GM12891 (cell line): ENCODE measurements around the gene C1GALT1.
"Not testable (repeated sequence)": the region's sequence is repeated elsewhere in the genome, so short reads cannot be mapped to it uniquely, and the experiment has no call there.

Experiments used
- DNase-seq: peaks from one replicate; pipeline ENCODE4 v3.0.0; 2011; ENCODE audit warnings: low spot score; ENCODE audit not compliant: insufficient read length
- FAIRE-seq: peaks from 2 replicates; lab custom pipeline; 2011; peaks lifted over from hg19 to GRCh38; lab: Jason Lieb, UNC
- PAX5 ChIP-seq: IDR thresholded peaks from 2 replicates; pipeline ENCODE4 v1.6.1; 2011; ENCODE audit warnings: low read length, moderate library complexity, mild to moderate bottlenecking; ENCODE audit not compliant: insufficient read depth, severe bottlenecking
- POLR2A ChIP-seq: IDR thresholded peaks from 2 replicates; pipeline ENCODE4 v1.6.1; 2011; ENCODE audit warnings: low read depth, low read length, control low read depth
- POLR2AphosphoS5 ChIP-seq: IDR thresholded peaks from 2 replicates; pipeline ENCODE4 v1.6.1; 2011; ENCODE audit warnings: low read depth, low read length, control low read depth
- POU2F2 ChIP-seq: IDR thresholded peaks from 2 replicates; pipeline ENCODE4 v1.6.1; 2011; ENCODE audit warnings: low read depth, mild to moderate bottlenecking, control low read depth, low read length, moderate library complexity
- SPI1 ChIP-seq: IDR thresholded peaks from 2 replicates; pipeline ENCODE4 v1.6.1; 2011; ENCODE audit warnings: low read depth, low read length, control low read depth
- TAF1 ChIP-seq: IDR thresholded peaks from 2 replicates; pipeline ENCODE4 v1.6.1; 2011; ENCODE audit warnings: low read depth, low read length, control low read depth

Gene C1GALT1

GRCh38 chr7:7151285-7151684 lies 31.1 kb upstream of the C1GALT1 start:
- no peak for DNase-seq
- FAIRE-seq, result no peak
- TF ChIP-seq TAF1, result no peak
- no peak for TF ChIP-seq PAX5
- no peak for TF ChIP-seq POLR2A
- no peak for TF ChIP-seq POU2F2
- no peak for TF ChIP-seq SPI1
- no peak for TF ChIP-seq POLR2AphosphoS5

DNA sequence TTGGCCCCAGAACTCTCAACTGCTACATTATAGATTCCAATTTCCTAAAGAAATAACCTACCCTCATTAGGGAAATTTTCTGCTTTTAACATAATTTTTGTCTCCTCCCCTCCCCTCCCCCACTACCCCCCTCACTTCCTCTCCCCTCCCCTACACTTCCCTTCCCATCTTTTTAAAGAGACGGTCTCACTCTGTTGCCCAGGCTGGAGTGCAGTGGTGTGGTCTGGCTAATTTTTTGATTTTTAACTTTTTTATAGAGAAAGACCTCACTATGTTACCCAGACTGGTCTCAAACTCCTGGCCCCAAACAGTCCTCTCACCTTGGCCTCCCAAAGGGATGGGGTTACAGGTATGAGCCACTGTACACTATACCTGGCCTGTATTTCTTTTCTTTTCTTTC lies 30.5 kb upstream of the C1GALT1 start:
- FAIRE-seq (no peak), DNase-seq (no peak)
- no peak for TF ChIP-seq POU2F2
- TF ChIP-seq POLR2AphosphoS5, result no peak
- TF ChIP-seq POLR2A, result no peak
- TF ChIP-seq SPI1, result no peak
- no peak for TF ChIP-seq TAF1
- no peak for TF ChIP-seq PAX5

DNA sequence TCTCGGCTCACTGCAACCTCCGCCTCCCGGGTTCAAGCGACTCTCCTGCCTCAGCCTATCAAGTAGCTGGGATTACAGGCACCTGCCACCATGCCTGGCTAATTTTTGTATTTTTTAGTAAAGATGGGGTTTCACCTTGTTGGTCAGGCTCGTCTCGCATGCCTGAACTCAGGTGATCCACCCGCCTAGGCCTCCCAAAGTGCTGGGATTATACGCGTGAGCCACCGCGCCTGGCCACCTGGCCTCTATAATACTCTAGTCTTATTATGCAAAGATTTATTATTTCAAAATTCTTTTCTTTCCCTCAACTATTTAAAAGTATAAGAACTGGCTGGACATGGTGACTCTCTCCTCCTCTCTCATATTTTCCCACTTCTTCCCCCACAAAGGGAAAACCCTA lies 30.0 kb upstream of the C1GALT1 start:
- FAIRE-seq (no peak), DNase-seq (no peak)

GRCh38 chr7:7154355-7154754 lies 28.0 kb upstream of the C1GALT1 start:
- FAIRE-seq, DNase-seq: not testable (repeated sequence)

More for the DNA sequence above, 30.0 kb upstream of the C1GALT1 start:
- TF ChIP-seq POU2F2, result no peak
- TF ChIP-seq PAX5, result no peak
- TF ChIP-seq POLR2A, result no peak
- no peak for TF ChIP-seq SPI1
- TF ChIP-seq POLR2AphosphoS5, result no peak
- TF ChIP-seq TAF1, result no peak

GRCh38 chr7:7156663-7157062 lies 25.7 kb upstream of the C1GALT1 start:
- DNase-seq (no peak), FAIRE-seq (no peak)
- TF ChIP-seq PAX5 (no peak), SPI1 (no peak), TAF1 (no peak), POLR2AphosphoS5 (no peak)

- no peak for DNase-seq
- TF ChIP-seq POU2F2 (no peak), PAX5 (no peak), SPI1 (no peak)
- peak; percentile 13 for FAIRE-seq
Observed at GRCh38 chr7:7157177-7157886, 25.0 kb upstream of the C1GALT1 start.

DNA sequence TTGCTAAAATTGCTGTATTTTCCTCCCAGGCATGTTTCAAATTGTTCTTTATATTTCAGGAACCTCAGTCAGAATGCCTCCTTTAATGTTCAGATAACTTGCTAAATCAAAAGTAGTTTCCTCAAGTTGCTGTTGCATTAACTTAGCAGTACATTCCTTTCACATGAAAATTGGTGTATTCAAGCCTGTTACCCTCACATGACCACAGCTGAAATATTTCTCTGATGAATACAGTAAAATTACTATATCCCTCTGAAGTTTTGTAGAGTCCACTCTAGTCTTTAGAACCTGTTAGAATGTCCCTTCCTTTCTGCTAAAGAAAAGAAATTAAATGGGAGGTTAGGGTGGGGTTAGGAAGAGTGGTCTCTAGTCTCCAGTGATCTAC lies 24.5 kb upstream of the C1GALT1 start:
- TF ChIP-seq PAX5 (no peak), SPI1 (no peak), TAF1 (no peak), POU2F2 (no peak), POLR2AphosphoS5 (no peak), POLR2A (no peak)
- DNase-seq (no peak), FAIRE-seq (no peak)

DNA sequence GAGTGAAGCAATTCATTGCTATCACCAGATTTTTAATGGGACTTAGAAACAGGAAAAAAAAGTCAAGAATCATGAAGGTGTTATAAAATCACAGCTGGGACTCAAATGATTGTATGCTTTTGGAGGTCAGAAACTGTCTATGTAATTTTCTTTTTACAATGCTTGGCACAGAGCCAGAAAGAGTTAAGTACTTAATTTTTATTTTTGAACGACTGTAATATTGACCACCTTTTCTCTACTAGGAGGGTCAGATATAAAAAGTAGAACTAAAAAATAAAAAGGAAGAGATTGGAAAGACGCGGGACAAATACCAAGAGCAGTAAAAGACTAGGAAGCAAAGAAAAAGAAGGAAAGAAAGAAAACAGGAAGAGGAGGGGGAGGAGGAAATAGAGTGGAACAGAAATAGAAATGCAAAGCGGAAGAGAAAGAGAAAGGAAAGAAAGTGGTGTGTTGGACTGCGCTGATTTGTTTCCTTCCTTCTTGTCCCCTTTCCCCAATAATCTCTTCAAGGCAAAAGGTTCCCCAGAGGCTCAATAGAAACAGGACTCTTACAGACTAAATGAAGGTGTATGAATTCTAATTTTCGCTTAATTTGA lies 23.2 kb upstream of the C1GALT1 start:
- DNase-seq (no peak), FAIRE-seq (no peak)
- TF ChIP-seq POLR2A, result no peak
- TF ChIP-seq TAF1, result no peak
- no peak for TF ChIP-seq POLR2AphosphoS5
- TF ChIP-seq SPI1, result no peak
- TF ChIP-seq PAX5, result no peak
- TF ChIP-seq POU2F2, result no peak

- FAIRE-seq (no peak), DNase-seq (no peak)
- TF ChIP-seq PAX5, result no peak
- TF ChIP-seq POU2F2, result no peak
- no peak for TF ChIP-seq TAF1
- no peak for TF ChIP-seq POLR2AphosphoS5
- TF ChIP-seq SPI1, result no peak
- TF ChIP-seq POLR2A, result no peak
Observed at GRCh38 chr7:7164591-7164990, 17.8 kb upstream of the C1GALT1 start.

DNA sequence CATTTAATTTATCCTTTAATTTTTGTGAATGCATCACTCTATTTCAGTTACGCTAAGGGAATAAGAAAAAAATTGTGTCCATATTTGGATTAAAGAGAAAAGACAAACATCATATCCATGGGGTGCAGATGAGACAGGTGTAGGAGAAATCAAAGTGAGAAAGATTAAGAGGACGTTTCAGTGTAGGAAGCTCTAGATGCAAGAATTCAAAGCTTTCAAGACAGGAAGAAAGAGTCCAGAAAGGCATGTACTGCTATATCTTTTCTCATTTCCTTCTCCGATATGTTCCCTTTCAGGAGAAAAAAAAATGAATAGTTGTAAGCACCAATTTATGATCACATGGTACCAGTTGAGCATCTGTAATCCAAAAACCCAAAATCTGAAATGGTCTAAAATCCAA lies 17.0 kb upstream of the C1GALT1 start:
- TF ChIP-seq SPI1 (no peak), POU2F2 (no peak), POLR2A (no peak), TAF1 (no peak), POLR2AphosphoS5 (no peak), PAX5 (no peak)
- DNase-seq (no peak), FAIRE-seq (no peak)
